Measurements from ENCODE around the gene C16orf46.

DNA sequence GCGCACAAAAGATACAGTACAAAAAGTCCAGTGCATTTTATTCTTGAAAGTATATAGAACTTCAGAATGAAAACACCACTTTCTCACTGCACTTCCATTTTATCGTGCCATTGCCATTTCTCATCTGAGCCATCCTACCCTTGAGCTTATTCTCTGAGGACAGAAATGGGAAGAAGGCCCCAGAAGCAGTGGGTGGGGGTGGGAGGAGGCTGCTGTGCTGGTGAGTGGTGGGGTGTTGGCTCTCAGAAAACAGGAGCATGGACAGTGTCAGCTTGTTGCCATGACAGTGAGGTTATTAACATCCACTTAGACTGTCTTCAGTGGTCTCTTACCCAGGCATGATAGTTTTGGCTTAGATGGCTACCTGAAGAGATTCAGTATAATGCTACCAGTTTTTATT lies 36.9 kb downstream of the C16orf46 start:
- TF ChIP-seq, protein P1, sequence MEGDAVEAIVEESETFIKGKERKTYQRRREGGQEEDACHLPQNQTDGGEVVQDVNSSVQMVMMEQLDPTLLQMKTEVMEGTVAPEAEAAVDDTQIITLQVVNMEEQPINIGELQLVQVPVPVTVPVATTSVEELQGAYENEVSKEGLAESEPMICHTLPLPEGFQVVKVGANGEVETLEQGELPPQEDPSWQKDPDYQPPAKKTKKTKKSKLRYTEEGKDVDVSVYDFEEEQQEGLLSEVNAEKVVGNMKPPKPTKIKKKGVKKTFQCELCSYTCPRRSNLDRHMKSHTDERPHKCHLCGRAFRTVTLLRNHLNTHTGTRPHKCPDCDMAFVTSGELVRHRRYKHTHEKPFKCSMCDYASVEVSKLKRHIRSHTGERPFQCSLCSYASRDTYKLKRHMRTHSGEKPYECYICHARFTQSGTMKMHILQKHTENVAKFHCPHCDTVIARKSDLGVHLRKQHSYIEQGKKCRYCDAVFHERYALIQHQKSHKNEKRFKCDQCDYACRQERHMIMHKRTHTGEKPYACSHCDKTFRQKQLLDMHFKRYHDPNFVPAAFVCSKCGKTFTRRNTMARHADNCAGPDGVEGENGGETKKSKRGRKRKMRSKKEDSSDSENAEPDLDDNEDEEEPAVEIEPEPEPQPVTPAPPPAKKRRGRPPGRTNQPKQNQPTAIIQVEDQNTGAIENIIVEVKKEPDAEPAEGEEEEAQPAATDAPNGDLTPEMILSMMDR (conservative IDR thresholded peaks at IDR 0.05 in 1 of 2, IDR thresholded peaks at IDR 0.05 in 1 of 2; ENCODE audit: extremely low read depth in 1 of 2, insufficient read depth in 1 of 2, low read depth in 1 of 2, low read length in 2 of 2) = no peak
- TF ChIP-seq EZH2 (IDR thresholded peaks at IDR 0.05; ENCODE audit: borderline replicate concordance, low read length) = no peak
